ENCODE results near the gene ZNF710. TPM values are rescaled to one million over a fixed set of nuclear protein-coding genes. Genes with fewer than 3 reads are reported as not detected.
A peak's percentile ranks its signal among the peaks of the same experiment; 100 is the strongest.

ZNF710 gene
- total RNA-seq, 3 donors from 2014 or later = 30.9 to 42.7 (median 40.2) TPM

DNA sequence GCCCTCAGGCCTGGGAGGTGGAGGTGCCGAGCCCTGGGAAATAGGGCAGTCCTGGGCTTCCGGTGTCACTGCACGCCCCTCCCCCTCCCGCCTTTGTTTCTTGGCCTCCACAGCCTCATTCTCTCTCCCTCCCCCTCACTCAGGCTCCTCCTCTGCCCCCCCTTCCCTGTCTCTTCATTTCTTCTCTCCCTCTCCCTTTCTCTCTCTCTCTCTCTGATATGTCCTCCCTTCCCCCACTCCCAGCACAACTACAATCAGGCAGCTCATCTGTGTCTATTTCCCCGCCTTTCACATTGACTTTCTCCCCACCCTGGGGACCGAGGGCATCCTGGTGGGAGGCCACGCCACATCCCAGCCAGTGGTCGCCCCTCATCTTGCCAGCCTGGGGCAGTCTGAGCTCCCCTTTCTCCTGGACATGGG, 60.9 kb downstream of the ZNF710 start:
- Histone ChIP-seq H3K9me3 (no peaks in the 10 kb centered on the region), H3K4me3 (no peak overlapping the region), H3K36me3 (ENCODE audit: low read depth) (no peaks in the 10 kb centered on the region), H3K4me1 (ENCODE audit: low read depth) (peaks cover 40% of the 10 kb centered on the region)
- intact Hi-C loops (cut with DNase I, micrococcal nuclease) = no loop called here
- DNase-seq = peak; percentile 87 to 91 (median 87)
- peak; percentile 66 for ATAC-seq
- TF ChIP-seq, protein P1, sequence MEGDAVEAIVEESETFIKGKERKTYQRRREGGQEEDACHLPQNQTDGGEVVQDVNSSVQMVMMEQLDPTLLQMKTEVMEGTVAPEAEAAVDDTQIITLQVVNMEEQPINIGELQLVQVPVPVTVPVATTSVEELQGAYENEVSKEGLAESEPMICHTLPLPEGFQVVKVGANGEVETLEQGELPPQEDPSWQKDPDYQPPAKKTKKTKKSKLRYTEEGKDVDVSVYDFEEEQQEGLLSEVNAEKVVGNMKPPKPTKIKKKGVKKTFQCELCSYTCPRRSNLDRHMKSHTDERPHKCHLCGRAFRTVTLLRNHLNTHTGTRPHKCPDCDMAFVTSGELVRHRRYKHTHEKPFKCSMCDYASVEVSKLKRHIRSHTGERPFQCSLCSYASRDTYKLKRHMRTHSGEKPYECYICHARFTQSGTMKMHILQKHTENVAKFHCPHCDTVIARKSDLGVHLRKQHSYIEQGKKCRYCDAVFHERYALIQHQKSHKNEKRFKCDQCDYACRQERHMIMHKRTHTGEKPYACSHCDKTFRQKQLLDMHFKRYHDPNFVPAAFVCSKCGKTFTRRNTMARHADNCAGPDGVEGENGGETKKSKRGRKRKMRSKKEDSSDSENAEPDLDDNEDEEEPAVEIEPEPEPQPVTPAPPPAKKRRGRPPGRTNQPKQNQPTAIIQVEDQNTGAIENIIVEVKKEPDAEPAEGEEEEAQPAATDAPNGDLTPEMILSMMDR (IDR thresholded peaks at IDR 0.05) = no peak

DNA sequence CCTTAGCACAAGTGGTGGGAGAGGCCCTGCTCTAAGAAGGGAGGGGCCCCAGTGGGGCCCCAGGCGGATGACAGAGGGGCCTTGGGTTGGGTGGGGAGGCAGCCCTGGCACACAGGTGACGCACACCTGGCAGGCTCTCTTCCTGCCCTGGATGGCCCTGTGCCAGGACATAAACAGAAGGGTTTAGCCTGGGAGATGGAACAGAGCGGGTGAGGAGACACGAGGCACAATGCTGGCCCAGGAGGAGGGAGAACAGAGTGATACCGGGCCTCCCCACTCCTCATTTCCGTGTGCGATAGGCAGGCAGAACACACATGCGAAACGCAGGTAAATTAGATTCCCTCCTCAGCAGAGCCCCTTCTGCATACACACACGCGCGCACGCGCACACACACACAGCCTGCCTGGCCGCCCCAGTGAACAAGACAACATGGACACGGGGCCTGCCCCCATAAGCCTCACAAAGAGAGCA, 61.4 kb downstream of the ZNF710 start:
- H3K4me1 ChIP-seq (ENCODE audit: low read depth) = peaks cover 40% of the 10 kb centered on the region
- peak; percentile 89 to 91 (median 90) for DNase-seq
- H3K9me3 ChIP-seq = no peaks in the 10 kb centered on the region
- ATAC-seq = peak; percentile 85
- intact Hi-C loops (cut with DNase I, micrococcal nuclease) = no loop called here
- TF ChIP-seq, protein P1 (IDR thresholded peaks at IDR 0.05) = no peak
- no peaks in the 10 kb centered on the region for H3K36me3 ChIP-seq (ENCODE audit: low read depth)
- H3K4me3 ChIP-seq = no peak overlapping the region

DNA sequence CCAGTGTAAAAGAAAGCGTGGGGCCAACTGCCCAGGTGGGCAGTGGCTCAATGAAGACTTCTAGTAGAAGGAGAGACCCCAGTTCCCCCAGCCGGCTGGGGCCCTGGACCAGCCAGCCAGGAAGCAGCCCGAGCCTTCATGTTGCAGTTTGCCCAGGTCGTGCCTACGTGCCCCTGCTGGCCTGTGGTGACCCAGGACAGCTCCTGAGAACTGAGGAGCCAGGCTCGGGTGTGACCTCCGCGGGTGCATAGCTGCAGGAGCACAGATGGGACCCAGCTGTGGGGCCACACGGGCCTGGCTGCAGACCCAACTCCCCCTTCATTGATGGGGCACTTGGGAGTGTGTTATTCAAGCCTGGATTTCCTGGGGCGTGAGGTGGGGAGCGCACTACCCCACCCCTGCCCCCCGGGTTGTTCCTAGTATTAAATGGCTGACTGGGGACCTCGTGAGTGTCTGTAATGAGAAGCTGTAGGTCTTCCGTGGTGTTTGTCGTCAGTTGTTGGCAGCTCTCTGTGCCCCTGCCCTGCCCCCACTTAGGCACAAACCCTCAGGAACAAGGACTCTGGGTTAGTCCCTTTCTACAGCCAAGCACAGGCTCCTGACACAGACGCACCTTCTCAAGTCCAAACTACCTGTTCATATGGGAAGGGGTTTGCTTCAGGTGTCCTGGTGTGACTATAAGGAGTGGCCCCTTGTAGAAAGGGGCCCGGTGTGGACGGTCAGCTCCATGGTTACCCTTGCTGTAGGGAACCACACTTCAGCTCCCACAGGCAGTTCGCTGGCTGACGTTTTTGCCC, 62.0 kb downstream of the ZNF710 start:
- Histone ChIP-seq H3K4me1 (ENCODE audit: low read depth) (peaks cover 40% of the 10 kb centered on the region), H3K9me3 (no peaks in the 10 kb centered on the region), H3K4me3 (no peak overlapping the region), H3K36me3 (ENCODE audit: low read depth) (no peaks in the 10 kb centered on the region)
- DNase-seq = peak in 2 of 3 donors; percentile 42 to 62
- intact Hi-C loops (cut with DNase I, micrococcal nuclease) = no loop called here
- no peak for ATAC-seq
- TF ChIP-seq, protein P1 (IDR thresholded peaks at IDR 0.05) = no peak

DNA sequence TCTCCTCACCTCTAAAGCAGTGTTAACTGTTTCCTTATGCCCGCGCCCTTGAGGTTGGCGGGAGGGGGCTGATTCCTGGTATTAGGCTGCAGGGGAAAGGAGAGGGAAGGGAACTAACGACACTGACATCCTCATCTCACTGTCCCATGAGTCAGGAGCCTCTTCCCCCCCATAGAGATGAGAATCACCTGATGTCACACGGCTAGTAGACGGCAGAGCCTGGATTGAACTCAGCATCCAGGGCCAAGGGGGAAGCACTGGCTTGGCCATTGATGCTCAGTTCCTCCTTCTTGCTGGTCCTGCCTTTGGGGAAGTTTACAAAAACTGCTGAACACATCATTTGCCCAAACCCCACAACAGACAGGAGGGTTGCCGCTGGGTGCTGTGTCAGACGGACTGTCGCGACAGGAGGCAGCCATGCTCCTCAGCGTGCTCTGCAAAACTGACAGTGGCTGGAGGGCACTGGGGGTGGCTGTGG, 62.7 kb downstream of the ZNF710 start:
- TF ChIP-seq, protein P1 (IDR thresholded peaks at IDR 0.05) = no peak
- peak in 2 of 3 donors; percentile 47 to 70 for DNase-seq
- Histone ChIP-seq H3K9me3 (no peaks in the 10 kb centered on the region), H3K4me1 (ENCODE audit: low read depth) (peaks cover 38% of the 10 kb centered on the region), H3K36me3 (ENCODE audit: low read depth) (no peaks in the 10 kb centered on the region), H3K4me3 (no peak overlapping the region)
- intact Hi-C loops (cut with DNase I, micrococcal nuclease) = no loop called here
- ATAC-seq = no peak

DNA sequence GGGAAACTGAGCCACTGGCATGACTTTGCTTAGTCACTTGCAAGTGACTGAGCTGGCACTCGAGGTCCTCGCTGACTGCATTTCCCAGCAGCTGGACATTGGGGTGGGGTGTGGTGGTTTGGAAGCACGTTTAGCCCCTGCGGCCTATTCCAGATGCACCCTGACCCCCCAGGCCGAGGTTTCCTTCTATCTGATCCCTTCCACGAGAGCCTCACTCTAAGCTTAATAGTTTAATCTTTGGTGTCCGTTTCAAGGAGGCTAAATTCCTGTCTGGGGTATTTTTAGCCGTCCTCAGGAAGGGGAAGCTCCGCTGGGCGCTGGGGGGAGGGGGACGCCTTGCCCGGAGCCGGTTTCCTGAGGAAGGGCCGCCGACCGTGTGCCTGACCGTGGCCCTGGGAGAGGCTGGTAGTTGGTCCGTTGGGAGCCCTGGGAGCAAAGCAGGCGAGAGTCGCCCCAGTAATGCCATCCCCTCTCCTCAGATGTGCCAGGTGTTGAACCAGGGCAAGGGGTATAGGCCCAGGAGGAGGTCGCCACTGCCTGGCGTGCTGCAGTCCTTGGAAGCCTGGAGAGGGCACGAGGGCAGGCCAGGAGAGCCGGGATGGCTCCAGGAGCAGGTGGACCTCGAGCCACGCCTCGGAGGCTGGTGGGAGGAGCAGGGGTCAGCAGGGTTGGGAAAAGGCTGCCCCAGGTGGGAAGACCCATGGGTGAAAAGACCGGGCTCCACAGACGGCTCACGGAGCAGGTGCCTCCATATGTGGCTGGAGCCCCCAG, 64.0 kb downstream of the ZNF710 start:
- TF ChIP-seq, protein P1 (IDR thresholded peaks at IDR 0.05) = no peak
- intact Hi-C loops (cut with DNase I, micrococcal nuclease) = no loop called here
- DNase-seq = peak; percentile 43 to 75 (median 48)
- no peak for ATAC-seq
- Histone ChIP-seq H3K9me3 (no peaks in the 10 kb centered on the region), H3K36me3 (ENCODE audit: low read depth) (no peaks in the 10 kb centered on the region), H3K4me3 (no peak overlapping the region), H3K4me1 (ENCODE audit: low read depth) (peaks cover 26% of the 10 kb centered on the region)
